Stimulated activated CD4-positive, alpha-beta T cell treated with anti-CD3 and anti-CD28 coated beads, Interleukin-4, amount 100 ng/mL, for 1 hour (primary cell): ENCODE data around the gene ALK.

Experiments used
- DNase-seq: peaks from one replicate; pipeline ENCODE4 v3.0.0-alpha.2; 2020

ALK gene

DNA sequence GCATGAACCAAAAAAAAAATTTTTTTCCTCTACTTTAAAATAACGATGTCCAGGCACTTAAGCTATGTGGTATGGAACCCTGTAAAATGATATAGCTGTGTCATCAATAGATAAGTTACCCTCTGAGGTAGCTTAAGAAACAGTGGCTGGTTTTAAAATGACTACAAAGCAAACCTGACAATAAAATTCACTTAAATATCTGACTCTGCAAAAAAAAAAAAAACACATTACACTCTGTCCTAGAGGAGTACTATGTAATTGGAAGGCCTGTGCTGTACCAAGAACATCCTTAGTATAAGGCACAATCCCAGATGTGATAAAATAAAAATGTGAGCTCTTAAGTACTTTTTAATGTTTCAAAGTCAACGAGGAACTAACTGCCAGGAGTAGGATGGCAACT is 322.4 kb downstream of the ALK start:
- DNase-seq = no peak

DNA sequence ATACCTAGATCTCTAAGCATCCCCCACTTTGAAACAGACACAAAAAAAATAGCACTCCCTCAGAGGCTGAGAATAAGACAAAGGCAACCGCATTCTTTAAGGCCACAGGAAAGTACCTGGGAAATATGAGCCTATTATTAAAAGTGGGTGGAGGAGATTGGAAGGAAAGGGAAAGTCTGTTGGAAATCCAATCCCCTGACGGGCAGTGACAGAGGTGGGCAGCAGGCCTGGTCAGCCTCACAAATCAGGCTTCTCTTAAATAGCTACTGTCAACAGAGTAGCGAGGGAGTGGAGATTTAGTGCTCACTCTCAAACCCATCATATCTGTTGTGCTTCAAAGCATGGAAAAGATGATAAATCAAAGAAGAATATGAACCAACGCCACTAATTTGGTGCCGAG is 324.4 kb downstream of the ALK start:
- no peak for DNase-seq

DNA sequence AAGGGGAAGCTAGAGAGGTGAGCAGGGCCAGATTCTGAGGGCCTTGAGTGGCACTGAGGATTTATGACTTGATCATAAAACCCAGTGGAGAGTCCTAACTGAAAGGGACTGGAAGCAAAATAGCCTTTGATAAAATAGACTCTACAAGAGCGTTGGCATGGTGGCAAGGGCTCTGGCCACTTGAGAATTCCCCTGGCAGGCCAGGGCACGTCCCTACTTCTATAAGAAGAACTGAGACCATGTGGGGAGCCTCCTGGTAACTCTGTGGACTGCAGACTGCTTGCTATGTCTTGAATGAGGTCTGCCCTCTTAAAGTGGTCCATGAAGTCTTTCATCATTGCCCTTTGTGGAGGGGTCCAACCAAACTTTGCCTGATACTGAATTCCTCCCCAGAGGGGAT is 324.8 kb downstream of the ALK start:
- DNase-seq = no peak

DNA sequence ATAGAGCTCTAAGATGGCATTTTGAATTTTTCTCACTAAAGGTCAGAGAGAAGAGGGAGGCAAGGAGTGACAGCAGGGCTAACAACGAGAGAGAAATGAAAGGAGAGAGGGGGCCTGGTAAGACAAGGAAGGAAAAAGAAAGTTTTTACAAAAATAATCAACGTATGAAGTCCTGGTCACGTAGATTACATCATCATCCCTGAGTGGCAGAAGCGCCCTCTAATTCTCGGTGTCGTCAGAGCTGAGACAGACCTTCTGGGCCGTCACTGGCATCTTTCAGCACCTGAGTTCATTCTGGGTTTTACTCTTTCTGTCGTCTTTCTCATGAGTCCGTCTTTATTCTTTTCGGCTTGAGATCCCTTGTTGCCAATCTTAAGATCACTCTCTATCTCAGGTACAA is 329.8 kb downstream of the ALK start:
- DNase-seq = no peak

DNA sequence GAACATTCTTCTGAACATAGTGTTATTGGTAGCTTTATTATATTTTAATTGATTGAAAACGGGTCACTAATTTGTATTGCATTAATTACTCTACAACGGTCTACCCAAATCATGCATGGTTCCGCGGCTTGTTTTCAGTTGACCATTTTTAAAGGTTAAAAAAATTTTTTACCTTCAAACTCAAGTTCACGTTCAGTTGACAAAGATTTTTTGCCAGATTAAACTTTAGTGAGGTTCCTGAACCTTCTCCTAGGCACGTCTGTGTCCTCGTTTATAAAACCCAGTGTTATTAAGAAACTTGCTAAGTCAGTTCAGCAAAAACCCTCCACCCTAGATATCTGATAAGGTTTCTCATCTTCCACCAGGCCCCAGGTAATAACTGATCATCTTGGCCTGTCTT is 331.2 kb downstream of the ALK start:
- no peak for DNase-seq

DNA sequence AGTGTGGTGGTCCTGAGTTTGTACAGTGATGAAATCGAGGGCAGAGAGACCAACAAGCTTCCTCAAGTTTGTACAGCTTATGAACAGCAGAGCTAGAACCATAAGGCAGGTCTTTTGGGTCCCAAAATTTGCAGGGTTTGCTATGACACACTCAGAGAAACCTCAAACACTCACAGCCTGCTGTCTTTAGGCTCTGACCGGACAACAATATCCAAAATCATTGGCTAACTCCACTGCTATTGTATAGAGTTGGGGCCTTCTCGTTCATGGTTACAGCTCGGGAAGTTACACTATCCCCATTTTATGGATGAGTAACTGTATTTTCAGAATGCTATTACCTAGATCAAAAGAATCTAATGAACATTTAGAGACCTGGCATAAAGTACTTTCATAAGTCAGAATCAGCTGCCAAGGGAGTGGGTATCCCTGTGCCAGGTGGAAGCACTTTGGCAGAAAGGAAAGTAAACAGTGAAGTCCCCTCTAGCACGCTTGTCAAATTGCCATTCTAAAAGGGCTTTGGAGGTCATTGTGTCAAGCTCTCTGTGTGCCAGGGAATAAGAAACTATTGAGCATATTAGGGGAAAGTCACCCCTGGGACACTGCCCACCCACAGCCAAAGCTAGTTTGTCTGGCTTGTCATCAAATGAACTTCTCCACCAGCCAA is 331.8 kb downstream of the ALK start:
- DNase-seq = no peak

DNA sequence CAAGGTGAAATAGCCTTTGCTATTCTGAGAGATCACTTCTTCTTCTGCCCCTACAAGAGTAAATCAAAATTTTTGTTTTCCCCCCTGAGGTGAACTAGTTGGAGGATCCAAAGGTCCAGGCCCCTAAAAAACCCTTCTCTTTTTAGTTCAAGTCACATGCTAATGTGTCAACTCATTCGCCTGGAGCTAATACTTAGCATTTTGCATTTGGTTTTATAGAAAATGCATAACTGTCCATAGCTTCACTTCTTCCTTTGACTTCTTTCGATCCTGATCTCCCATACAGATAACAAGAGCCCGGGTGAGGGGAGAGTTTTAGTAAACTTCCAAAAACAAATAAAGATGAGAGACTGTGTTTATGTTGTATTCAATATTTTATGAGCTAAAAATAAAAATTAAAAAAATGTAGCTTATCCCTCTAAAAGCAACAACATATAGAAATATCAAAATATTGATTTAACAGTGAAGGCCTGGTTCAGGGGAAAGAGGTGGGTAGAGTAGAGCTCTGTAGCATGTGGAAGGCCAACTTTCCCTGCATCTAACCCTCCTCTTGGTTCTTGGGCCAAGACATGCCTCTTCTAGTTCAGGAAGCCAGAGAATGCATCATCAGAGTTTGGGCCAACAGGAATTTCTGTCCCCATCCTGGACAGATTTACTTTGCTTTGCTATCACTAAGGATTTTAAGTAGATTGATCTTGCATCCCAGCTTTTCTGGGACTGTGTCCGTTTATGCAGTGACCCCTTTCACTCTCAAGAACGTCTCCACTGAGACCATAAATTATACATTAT is 333.8 kb downstream of the ALK start:
- no peak for DNase-seq

DNA sequence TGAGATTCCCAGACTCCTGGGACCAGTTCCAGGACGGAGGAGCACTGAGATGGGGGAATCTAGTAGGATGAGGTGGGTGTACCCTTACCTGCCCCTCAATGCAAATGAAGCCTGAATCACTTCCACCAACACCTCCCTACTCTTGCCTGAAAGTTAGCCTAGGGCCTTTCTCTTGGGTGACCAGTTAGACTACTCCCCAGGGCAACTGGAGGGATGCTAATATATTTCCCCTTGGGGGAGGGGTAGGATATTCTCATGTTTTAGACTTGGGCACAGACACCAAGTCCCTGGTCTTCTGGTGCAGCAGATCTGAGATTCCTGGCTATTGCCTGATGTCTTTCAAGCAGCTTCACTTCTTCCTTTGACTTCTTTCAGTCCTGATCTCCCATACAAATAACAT is 334.5 kb downstream of the ALK start:
- DNase-seq = no peak

DNA sequence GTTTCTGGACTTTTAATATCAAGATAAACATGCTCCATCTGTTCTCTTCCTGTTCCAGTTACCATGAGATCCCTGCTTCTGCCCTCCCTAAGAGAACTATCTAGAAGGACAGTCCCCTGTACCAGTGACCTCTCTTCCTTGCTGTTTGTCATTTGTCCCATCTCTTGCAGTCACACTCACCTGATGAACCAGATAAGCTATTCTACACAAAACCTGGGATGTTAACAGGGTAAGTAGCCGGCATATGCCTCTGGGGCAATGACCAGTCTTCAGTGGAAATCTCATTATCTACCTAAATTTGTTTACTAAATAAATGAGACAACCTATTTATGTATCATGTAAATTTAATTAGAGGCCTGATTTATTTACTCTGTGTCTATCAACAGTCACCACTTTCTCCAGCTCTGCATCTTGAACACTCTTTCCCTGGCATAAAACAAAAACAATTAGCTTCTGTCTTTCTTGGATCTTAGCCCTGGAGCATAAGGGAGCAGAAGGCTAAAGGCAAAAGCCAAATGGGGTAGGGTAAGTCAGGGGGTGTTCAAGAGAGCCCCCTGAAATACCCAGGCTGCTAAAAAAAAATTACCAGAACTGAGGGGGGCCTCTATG is 337.7 kb downstream of the ALK start:
- DNase-seq = no peak

DNA sequence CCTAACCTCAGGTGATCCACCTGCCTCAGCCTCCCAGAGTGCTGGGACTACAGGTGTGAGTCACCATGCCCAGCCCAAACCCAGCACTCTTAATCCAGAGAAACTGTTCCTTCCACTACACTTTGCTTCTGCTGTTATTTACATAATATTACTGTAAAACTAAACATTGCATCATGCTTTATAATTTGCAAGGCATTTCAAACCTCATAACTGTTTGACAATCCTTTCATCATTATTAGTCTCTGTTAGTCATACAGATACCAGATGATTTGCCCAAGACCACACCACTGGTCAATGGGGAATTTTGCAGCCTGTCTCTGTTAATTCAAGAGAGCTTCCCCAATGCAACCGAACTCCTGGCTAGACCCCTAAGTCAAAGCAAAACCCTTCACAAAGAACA is 338.3 kb downstream of the ALK start:
- DNase-seq = no peak

DNA sequence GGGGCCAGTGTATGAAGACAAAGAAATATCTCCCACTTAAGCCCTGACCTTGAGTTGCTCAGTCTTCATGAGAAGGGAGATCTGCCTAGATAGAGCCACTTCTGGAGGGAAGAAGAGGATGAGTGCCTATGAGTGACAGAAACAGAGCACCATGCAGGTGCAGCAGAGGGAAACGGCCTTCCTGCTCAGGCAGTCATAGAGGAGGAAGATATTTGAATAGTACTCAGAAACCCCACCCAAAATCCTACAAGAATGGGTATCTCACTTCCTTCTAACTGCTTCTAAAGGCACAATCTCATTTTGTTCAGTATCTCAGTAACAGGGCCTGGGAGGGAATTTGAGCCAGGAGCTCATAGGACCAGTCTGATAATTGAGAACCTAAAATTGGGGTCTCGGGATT is 339.3 kb downstream of the ALK start:
- DNase-seq = no peak

DNA sequence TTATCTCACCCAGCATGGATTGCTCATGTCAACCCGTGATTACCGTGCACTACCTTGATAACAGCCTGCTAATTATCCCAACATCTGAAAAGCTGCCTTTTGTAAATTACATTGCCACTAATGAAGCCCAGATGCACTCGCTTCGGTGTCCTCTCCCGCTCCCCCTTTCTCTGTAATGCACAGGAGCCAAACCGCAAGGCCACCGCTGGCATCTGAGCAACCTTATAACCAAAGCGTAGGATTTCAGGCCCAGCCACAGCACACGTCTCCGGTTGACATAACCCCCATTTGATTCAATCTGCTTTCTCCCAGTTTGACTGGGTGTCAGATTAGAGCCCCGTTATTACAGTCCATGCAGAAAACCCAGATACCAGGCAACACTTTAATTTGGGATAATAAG is 341.2 kb downstream of the ALK start:
- DNase-seq = no peak

DNA sequence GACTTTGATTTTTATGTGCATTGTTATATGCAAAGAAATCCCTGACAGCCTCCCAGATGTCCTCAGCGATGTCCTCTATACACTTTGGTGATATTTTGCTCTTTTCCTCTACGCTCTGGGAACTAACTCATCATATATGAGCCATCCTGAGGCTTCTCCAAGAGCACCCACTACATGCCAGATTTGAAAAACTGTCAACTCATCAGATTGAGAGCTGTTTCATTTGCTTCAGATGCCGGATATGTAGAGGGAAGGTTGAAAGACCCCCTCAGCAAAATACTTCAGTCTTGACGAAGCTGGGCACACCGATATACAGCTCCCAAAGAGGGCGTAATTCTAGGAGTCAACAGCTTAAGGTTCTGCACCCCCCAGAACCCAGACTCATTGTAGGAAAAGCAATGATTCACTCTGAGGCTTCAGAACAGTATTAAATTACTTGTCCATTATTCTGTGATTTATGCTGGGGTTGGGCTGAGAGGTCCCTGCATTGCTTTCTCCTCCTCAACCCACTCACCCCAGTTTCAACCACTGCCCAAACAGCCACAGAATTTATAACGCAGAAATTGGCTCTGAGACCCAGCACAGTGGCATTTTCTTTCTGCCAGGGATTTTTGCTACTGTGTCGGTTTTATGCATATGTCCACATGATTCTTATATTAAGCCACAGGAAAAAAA is 341.8 kb downstream of the ALK start:
- DNase-seq = no peak

DNA sequence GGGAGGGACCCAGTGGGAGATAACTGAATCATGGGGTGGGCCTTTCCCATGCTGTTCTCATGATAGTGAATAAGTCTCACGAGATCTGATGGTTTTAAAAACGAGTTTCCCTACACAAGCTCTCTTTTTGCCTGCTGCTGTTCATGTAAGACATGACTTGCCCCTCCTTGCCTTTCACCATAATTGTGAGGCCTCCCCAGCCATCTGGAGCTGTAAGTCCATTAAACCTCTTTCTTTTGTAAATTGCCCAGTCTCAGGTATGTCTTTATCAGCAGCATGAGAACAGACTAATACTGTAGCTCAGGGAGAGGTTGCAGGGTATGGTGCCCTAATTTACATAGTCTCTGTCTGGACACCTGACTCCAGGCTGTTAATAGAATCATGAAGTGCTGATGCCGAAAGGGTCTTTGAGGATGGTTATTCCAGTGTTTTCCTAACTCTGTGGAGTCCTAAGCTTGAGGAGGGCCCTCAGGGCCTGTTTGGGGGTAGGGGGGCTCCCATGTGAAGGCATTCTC is 343.2 kb downstream of the ALK start:
- no peak for DNase-seq

DNA sequence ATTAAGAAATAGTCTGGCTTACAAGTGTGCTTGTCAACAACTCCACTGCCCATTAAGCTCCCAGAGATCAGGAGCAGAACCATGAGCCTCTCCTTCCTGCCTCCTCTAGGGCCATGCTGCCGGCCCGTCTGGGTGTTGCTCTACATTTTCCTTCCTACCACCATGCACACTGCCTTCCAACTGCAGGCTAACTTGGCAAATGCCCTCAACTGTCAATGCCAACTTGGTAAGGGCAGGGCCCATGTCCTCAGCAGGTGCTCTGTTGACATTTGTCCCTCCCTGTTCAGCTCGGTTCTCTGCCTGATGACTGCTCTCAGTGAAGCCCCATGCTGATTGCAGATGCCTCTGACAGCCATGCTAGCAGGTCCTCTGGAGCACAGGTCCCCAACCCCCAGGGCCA is 345.2 kb downstream of the ALK start:
- no peak for DNase-seq

DNA sequence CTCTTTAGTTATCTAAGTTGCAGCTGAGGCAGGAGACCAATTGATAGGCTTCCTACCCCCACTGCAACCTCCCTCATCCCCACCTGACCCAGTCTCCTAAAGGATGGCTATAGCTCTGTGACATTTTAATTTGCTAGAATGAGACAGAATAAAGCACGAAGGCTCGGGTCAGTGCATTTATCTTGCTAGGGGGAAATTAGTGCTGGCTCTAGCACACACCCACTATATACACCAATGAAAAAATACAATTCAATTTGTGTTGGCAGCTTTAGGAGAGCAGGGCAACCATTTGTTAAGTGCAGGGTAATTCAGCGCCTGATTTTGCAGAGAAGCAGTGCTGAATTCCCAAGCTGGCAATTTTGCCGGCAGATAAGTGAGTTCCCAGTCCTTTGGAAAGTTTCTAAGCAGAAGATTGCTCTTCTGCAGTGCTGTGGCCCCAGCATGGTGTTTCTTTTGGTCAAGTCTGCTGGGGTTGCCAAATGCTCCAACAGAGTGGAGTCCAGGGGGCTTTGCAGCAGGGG is 346.0 kb downstream of the ALK start:
- no peak for DNase-seq

DNA sequence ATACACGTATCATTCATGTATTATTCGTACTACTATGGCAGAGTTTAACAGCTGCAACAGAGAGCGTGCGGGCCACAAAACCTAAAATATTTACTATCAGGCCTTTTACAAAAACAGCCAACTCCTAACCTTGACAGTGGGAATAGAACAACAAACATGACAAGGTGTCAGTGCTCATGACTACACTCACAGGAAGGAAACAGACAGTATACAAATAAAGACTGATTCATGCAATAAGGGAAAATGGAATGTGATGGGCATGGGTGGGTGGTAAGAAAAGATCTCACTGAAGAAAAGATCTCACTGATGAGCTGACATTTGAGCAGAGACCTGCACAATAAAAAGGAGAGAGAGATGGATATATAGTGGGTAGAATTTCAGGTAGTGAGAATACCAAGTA is 347.8 kb downstream of the ALK start:
- no peak for DNase-seq

DNA sequence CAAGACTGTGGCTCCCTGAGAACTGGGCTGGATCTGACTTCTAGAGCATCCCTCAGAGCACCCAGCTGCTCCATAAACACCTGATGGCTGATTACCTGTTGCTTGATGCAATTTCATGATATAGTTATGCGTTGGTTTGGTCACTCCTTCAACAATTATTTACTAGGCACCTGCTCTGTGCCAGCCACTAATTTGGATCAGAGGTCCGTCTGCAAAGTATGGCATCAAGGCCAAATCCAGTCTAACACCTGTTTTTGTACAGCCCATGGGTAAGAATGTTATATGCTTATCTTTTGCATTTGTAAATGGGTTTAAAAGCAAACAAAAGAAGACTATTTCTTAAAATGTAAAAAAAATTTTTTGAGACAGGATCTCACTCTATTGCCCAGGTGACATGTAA is 348.2 kb downstream of the ALK start:
- no peak for DNase-seq

DNA sequence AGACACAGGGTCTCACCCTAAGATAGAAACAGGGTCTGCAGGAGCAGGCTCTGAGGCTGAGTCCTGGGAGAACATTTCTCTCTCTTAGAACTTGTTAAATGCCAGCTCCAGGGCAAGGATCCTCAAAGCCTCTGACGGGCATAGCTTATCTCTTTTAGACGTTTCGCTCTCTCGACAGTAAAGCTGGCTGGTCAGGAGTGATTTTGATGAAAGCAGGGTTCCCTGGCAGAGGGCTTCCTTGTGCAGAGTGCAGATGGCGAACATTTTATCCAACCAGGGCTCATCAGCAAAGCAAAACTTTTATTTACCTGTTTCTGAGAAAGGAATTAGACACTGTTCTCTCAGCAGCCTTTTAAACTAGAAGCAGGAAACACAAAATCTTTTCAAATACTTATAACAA is 350.8 kb downstream of the ALK start:
- no peak for DNase-seq

DNA sequence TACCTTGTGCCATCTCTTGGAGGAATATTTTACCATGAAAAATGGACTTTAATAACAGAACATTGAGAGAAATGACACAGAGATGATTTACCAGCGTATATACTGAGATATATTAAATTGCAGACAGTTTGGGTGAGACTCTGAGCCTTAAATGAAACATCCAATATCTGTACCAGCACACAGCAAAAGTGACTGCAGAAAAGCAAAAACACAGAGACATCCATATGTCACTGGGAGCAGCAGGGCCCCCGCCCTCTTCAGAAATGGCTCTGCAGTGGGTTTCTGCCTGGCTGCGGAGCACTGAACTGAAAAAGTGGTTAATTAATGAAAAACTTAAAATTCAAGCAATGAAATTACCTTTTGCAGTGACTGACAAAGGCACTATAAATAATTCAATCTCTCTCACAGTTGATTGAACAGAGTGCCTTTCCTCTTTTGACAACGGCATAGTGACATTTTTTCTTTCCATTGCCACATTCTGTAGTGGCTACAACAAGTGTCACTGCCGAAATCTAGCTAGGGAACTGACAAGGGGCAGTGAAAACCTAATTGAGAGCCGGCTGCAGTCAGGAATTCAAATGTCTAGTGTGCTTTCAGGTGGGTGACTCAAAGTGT is 353.4 kb downstream of the ALK start:
- DNase-seq = no peak

DNA sequence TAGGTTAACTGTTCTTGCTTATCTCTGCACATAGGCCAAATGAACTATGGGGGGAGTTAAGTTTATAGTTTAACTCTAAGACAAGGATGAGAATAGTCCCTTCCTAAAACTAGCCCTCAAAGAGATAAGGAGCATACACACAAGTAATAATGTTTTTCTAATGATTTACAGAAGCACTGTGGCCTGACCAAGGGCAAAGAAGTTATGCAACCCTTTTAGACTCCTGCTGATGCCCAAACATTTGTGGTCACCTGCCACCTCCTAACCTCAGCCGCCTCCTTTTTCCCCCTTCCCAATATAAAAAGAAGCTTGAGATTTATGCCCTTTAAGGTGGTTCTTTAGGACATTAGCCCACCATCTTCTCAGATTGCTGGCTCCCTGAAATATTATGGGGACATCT is 357.7 kb downstream of the ALK start:
- no peak for DNase-seq

DNA sequence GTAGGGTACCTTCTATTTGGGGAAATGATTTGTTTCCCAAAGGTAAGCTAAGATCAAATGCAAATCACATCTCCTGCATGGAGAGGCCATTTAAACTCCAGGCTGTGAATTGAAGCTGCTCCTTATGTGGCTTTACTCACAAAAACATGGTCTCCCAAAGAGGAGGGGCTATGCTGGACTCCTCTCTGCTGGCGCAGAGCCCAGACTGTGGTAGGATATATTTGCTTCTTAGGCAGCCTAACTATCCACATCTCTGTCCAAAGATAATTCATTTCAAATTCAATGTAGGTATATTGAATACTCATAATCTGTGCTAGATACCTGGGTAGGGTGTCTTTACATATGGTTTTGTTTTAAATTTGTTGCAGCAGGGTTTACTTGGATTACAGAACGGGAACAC is 358.5 kb downstream of the ALK start:
- no peak for DNase-seq

DNA sequence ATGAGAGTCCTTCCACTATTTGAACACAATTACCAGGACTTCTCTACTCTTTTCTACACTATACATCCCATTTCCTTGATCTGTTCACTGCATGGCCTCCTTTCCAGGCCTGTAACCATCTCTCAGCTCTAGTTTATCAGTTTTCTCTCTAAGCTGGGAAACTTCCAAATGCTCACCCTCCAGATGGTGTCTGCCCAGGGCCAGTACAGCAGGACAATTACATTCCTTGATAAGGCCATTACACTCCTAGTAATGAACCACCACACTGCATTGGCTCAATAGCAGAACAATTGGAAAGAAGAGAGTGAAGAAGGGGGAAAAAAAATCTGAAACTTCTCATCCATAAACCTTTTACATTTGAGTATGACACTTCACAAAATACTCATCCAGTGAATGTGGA is 359.1 kb downstream of the ALK start:
- DNase-seq = no peak
